Measurements from ENCODE around the gene MAP2K3.
A peak's percentile ranks its signal among the peaks of the same experiment; 100 is the strongest.

The MAP2K3 gene

DNA sequence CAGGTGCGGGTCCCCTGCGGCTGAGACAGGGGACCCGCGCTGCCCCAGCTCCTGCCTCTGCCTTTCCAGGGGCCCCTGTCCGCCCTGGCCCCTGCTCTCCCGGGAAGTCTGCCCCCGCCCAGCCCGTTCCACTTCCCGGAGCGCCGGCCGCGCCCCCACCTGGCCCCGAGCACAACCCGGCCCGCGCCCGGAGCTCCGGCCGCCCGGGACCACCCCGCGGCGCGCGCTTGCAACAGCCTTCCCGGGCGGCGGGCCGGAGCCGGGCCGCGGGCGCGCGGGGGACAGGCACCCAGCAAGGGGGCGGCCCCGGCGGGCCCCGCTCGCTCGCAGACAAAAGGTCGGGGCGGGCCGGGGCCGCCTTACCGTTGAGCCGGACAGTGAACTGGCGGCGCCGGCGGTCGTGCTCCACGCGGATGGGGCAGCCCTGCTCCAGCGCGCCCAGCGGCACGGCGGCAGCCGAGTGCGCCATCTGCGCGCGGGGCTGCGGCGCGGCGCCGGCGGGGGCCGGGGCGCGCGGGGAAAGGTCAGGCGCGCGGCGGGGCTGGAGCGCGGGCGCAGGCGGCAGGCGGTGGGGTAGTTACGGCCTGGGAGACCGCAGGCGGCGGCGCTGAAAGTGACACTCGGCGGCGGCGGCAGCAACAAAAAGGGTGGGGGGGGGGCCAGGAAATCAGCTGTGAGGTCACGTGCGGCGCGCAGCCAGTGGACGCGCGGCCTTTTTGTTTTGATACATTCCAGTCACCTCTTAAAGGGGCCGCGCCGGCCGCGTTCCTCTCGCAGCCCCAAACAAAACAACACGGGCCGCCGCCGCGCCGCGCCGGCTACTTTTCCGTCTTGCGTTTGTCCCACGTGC lies 31.5 kb upstream of the MAP2K3 start, which contains the start of gene NATD1:
Gene NATD1 (minus strand): TSS at position 615 of the 850 bp plus-strand sequence. CDS start 146 bp downstream, at position 469.
- DNase-seq: peak in 55 of 56 donors; percentile 42 to 93 (median 80)

DNA sequence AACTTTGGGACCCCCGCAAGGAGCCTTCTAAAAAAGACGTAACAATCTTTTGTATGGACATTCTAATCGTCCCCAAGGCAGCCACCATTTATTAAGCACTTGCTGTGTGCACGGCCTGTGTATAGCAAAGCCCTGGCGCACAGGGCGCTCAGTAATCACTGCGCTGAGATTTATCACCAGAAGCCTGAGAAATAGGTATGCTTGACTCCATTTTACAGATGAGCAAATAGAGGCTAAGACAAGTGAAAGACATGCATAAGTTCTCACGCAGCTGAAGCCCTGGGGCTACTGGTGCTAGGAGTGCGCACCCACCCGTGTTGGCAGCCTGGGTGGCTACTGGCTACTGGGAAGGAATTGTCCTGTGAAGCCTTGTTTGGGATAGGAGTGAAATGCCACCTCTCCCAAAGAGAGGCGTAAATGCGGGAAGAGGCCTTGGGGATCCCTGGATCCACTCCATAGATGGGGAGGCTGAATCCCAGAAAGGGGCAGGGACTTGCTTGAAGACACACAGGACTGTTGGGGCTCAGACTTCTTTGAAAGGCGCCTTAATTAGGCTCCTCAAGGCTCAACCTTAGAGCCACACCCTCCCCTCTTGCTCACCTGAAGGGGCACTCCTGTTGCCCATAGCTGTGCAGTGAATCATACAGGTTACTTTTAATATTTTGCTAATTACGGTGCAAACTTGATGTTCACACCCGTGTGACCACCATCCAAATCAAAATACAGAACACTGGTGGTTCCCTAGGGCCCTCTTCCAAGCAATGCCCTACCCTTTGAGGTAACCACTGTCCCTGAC lies 30.7 kb upstream of the MAP2K3 start:
- no peak for DNase-seq

DNA sequence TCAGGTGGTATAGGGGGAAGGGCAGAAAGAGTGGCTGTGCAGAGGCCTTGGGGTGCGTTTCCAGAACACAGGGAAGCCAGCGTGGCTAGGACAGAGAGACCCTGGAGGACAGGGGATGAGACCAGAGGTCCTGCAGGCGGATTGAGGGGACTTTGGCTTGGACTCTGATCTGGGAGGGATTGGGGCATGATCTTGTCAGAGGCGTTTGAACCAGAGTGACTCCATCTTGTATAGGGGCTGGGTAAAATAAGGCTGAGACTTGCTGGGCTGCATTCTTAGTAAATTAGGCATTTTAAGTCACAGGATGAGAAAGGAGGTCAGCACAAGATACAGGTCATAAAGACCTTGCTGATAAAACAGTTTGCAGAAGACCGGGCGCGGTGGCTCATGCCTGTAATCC lies 25.9 kb upstream of the MAP2K3 start:
- DNase-seq: no peak

DNA sequence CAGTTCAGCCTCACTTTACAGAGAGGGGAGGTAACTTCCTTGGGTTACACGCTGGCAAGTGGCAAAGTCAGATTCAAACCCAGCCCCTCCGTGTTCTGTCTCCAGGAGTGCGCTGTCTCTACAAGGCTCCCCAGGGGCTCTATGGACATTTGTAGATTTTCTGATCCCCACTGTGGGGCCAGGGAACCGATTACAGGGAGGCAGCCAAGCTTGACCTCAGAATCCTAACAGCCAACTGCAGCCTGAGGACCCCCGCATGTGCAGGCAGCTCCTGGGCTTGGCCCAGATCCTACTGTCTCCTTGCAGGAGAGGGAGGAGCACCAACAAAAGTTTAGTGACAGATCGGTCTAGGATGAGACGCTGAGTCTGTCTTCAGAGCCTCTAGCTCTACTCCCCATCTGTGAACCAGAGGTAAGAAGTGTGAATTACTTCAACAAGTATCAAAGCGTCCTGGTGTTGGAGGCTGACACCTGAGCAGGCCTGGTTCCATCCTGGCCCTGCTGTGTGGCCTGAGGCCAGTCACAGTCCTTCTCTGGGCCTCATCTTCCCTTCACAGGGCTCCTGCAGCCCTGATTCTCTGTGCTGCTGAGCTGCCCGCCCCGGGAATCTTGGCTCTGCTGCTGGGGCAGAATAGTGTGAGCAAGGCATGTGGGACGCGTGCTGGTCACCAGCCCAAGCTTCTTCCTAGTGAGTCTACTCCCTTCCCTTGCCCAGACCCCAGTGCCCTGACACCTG lies 22.1 kb upstream of the MAP2K3 start:
- DNase-seq: no peak

DNA sequence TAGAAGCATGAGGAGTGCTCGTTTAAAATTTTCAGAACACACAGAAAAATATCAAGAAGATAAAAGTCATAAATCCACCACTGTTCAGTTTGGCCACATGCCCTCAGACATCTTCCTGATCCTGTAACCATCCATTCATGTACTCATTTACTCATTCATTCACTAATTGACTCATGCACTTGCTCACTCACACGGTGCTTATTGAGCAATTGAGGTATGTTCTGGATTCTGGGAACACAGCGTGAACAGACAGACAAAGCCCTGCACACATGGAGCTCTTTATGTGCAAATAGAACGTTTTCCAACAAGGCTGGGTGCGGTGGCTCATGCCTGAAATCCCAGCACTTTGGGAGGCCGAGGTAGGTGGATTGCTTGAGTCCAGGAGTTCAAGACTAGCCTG lies 21.1 kb upstream of the MAP2K3 start:
- no peak for DNase-seq

DNA sequence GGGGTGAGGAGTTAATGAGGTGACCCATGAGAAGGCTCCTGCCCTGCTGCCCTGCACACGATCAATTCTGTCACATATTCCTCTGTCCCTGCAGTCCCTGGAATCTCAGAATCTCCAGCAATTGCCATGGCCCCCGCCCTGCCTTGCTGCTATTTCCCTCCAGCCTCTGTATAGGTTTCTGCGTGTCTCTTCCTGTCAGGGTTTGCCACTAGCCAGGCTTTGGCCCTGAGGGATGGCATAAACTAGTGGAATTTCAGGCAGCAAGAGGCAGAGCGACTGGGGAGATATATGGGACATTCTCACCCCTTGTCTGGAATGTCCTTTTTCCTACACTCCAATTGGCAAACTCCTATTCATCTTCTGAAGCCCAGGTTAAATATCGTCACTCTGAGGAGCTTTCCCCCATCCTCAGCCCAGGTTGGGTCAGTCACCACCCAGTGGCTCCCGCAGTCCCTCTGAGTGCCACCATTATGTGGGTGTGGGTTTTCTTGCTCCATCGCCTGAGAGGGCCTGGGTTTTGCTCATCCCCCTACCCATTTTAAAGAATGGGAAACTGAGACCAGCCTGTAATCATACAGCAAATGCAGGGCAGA lies 15.8 kb upstream of the MAP2K3 start:
- DNase-seq: no peak

DNA sequence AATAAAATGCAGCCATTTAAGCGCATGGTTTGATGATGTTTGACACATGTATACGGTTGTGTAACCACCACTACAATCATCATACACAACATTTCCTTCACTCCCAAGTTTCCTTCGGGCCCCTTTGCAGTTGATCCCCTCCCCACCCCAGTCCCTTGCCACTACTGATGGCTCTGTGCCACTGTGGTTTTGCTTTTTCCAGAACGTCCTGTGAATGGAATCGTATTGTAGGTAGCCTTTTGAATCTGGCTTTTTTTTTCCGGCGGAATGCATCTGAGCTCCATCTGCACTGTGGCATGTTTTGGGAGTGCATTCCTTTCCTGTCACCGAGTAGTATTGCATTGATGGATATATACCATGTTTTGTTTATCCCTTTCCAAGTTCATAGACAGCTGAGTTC lies 15.1 kb upstream of the MAP2K3 start:
- DNase-seq: no peak

DNA sequence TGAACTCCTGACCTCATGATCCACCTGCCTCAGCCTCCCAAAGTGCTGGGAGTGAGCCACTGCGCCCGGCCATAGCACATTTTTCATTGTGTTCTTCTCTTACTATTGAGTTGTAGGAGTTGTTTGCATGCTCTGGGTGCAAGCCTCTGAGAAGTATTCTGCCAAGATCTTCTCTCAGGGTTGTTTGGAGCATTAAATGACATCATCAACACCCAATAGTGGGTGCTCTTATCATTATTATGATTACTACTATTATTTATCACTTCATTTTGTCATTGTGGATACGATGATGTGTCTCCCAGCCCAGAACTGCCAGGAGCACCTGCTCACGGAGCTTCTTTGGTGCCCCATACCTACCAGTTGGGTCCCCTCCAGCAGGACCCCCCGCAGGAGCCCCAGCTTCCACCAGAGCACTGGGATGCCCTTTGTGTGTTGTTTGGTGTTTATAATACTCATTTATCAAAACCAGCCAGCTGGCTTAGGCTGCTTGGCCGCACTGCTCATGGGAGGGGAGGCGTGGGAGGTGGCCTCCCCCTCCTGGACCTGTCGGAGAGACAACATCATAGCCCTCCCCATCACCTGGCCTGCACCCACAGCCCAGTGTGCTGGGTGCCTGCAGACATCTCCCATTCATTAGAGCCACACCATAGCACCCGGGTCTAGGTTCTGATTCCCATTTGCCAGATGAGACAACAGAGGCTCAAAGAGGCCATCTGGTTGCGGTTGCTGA lies 12.9 kb upstream of the MAP2K3 start:
- DNase-seq: no peak

DNA sequence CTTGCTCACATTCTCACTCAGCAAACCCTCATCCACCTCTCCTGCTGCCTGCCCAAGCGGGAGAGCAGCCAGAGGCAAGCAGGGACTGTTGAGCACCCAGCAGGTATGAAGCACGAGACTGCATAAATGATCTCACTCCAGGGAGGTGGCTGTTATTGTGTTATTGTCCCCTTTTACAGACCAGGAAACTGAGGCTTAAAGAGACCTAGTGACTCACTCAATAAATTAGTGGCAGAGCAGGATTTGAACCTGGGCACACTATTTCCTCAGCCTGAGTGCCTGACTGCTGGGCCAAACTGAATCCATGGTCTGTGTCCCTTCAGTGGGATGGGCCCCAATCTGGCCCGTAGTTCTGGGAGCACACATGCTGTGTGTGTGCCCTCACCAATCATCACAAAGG lies 12.3 kb upstream of the MAP2K3 start:
- DNase-seq: no peak

DNA sequence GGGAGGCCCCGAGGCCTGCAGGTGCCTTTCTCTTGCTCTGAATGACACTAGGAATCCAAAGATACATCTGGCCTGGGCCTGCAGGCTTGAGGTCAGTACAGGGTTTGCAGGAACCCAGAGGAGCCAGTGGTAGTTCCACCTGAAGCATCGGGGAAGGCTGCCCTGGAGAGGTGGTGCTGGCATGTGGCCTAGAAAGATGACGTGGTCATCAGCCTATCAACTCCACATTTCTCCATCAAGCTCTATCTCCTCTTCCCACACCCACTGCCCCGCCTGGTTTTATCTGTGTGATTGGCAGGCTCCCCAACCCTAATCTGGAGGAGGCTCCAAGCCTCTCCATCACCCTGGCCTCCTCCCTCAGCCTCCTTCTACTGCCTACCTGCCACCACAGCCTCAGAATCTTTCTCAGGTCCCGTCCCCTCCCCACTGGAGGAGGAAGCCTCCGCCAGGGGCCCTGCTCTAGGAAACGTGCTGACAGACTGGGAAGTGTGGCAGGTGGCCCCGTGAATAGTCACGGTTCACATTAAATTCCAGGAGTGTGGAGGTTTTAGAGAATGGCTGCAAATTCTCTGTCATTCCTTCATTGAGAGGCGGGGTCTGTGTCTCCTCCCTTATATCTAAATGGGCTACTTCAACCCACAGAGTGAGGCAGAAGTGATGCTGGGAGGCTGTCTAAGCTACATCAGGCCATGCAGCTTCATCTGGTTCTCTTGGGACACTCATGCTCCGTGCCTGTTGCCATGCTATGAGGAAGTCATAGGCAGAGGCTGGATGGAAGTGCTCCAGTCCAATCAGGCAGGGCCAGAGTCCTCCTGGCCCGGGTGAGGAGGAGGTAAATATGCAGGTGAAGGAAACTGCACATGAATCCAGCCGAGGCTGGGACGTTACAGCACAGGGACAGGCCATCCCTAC lies 11.4 kb upstream of the MAP2K3 start:
- DNase-seq: no peak

DNA sequence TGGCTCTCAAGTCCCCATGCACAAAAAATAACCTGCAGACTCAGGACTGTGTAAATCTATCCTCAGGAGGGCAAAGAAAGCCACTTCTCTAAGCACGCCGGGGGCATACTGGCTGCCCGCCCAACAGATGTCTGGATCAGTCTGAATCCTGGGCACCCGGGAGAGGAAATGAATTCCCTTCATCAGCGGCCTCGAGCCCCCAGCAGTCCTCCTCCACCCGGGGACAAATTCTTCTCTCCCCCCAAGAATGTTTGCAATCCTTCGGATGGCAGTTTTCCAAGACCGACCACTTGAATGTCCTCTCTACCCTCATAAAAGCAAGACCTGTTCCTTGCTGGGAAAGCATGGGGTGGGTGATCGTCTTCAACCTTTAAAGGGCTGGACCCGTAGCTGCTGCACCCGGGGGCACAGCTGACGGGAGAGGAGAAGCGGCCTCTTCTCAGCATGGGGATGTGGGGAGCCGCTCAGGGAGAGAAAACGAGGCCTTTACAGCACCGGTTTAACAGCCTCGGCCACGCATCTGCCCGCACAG lies 9.4 kb upstream of the MAP2K3 start:
- DNase-seq: peak in 2 of 56 donors; percentile 31 to 54

DNA sequence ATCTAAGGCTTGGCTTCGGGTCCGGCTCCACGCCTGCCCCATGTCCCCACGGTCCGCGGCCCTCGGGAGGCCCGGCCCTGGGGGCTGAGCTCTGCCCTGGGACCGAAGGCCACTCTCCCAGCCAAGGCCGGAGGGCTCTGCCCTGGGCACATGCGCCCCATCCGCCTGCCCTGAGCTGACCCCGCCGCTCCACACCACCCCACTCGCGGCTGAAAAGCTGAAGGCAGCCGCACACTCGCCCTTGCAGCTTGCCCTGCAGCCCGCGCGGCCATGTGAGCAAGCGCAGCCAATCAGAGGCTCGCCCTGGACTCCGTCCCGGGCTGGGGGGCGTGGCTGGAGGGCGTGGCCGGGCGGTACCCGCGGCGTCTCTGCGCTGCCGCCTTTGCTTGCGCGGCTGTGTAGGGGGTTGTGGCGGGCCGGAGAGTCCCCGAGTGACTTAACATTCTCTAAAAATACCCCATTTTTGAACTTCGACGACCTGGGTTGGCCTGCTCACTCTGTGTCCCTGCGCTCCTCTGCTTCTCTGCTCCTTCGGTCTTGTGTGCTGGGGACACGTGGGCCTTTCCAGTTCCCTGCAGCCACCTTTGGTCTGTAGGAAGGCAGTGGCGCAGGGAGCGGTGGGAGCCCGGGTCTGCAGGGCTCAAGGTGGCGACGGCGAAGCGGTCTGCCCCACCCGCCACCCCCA lies 8.8 kb upstream of the MAP2K3 start:
- peak; percentile 47 to 96 (median 90) for DNase-seq

DNA sequence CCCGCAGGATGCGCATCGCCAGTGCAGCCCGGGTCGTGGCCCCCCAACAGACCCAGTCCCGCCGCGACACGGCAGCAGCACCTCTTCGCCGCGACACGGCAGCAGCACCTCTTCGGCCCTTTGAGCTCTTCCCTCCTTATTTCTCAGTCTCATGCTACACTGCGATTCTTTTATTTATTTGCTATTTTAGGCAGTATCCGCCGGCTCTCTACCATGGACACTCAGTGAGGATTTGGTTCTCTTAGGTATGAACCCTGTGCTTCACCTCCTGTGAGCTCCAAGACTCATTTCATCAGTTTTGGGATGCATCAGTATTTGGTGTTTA lies 8.3 kb upstream of the MAP2K3 start:
- no peak for DNase-seq

DNA sequence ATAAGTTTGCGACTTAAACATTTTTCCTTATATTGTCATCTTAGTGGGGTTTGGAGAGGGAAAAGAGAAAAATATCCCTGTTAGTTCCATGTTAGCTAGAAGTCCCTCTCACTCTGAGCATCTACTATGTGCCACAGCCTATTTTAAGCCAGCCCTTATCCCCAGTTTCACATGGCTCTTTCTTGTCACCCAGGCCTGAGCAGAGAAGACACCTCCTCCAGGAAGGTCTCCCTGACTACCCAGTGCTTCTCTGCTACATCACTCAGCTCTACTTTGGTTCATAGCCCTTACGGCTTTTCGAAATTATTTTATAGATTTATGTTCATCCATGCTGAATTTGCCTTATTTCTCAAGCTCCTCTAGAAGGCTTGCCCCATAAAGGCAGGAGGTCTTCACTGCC lies 7.2 kb upstream of the MAP2K3 start:
- no peak for DNase-seq

DNA sequence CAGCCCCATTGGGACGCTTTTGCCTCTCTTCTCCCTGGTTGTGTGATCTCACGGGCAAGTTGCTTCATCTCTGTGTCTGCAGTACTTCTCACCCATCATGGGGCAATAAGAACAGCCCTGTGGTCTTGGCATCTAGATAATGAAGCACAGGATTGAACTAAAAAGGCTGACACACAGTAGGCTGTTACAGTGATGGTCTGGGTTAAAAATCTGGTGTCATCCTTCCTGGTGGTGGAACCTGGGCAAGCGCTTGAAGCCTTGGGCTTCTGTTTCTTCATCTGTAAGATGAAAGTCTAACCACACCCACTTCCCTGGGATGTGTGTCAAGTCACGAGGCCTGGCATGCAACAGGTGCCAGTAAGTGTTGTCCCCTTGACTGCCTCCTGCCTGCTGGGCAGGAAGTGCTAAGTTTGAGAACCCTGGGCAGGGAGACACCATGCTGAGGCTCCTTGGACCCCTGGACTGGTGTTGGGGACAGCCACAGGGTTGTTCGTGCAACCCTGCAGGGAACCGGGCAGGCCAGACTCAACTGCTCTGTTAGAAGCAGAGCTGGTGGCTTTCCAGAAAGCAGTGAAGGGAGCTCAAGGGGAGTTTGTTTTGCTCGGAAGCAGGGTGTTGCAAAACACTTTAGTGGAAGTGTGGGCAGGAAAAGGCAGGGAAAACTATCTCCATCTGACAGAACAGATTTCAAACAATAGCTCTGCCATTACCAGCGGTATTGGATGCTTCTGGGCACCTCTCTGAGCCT lies 5.9 kb upstream of the MAP2K3 start:
- no peak for DNase-seq

DNA sequence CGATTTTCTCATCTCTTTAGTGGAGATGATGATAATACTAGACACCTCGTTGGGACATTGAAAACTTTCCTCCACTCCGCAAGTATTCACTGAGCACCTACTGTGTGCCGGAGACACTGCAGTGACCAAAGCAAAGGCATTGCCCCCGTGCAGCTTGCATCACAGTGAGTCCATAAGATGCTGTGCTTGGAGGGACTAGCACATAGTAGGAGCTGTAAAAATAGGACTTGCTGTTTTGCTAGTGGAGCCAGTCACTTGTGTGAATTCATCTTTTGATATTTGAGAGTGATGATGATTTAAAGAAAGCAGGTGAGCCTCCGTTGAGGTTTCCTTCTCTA lies 5.3 kb upstream of the MAP2K3 start:
- no peak for DNase-seq

DNA sequence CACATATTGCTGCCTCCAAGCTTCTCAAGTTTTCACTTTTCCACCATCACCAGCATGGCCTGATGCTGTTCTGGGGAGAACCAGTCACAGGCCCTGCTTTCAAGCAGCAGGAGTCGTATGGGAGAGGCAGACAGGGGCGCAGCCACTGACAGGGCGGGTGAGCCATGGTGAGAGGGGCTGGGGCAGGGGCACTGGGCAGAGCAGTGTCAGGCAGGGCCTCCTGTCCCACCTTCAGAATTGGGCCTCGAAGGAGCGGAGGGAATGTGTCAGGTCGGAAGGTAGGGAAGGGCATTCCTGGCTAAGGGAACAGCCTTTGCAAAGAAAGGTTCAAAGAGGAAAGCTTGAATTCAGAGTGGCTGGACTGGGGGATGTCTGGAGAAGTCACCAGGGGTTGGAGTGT lies 4.9 kb upstream of the MAP2K3 start:
- no peak for DNase-seq

DNA sequence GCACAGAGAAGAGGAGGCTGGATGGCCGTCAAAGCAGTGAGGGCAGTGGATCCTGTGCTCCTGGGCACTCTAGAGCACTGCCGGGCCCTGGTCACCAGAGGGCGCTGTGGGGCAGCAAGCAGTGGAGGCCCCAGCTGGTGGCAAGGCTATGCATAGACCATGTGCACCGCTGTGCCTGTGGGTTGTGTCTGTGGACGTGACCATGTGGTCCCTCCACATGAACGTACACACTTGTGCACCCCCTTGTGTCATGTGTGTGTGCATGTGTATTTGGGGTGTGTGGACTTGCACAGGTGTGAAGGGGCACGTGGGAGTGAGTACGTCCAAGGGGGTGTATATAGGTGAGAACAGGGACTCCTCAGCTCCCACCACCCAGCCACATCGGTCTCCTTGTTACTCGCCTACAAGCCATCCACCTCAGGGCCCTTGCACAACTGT lies 4.4 kb upstream of the MAP2K3 start:
- DNase-seq: peak in 50 of 56 donors; percentile 24 to 90 (median 70)
